Embryonic facial prominence (tissue), 1 donor: ENCODE results near the gene TRIM38.
"Not testable (repeated sequence)": the region's sequence is repeated elsewhere in the genome, so short reads cannot be mapped to it uniquely, and the experiment has no call there.

Experiments used
- DNase-seq: peaks from one replicate; pipeline ENCODE4 v3.0.0-alpha.2; 2016; ENCODE audit errors: extremely low spot score

The TRIM38 gene

GRCh38 chr6:25971187-25971821 lies 8.7 kb downstream of the TRIM38 start:
- no peak for DNase-seq

- DNase-seq, result no peak
Observed at GRCh38 chr6:25972128-25972527, 9.5 kb downstream of the TRIM38 start.

DNA sequence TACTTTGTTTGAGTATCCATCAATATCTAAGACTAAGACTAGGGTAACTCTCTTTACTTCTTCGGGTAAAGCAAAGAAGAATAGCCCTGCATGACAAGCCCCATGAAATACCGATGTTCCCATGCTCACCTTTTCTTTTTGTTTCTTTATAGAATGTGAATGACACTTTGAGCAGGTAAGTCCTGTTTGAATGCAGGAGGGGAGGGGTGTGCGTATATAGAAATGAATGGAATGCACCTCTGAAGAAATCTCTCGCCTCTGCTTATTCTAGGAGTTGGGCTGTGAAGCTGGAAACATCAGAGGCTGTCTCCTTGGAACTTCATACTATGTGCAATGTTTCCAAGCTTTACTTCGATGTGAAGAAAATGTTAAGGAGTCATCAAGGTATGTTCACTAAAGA lies 10.3 kb downstream of the TRIM38 start:
- no peak for DNase-seq

DNA sequence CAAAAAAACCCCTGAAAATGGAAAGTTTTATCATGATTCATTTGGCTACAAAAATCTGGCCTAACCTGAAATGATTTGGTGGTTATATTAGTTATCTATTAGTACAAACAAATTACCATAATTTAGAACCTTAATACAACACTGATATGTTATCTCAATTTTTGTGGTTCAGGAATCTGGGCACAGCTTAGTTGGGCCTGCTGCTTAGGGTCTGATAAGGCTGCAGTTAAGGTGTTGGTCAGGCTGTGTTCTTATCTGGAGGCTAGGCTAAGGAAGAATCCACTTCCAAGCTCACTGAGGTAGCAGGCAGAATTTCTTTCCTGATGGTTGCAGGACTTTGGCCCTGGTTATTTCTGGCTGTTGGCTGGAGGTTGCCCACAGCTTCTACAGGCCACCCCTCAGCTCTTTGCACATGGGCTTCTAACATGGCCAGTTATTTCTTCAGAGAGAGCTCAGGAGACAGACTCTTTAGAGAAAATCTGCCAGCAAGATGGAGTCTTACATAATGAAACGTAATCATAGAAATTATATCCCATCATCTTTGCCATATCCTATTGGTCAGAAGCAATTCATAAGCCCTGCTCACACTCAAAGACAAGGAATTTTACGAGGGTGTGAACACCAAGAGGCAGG lies 11.4 kb downstream of the TRIM38 start:
- DNase-seq, result no peak

- DNase-seq, result no peak
Observed at GRCh38 chr6:25975923-25976560, 13.4 kb downstream of the TRIM38 start.

GRCh38 chr6:25980935-25981334 lies 18.3 kb downstream of the TRIM38 start:
- no peak for DNase-seq

- no peak for DNase-seq
Observed at GRCh38 chr6:25981568-25982263, 19.1 kb downstream of the TRIM38 start.

GRCh38 chr6:25984265-25984664 lies 21.7 kb downstream of the TRIM38 start:
- DNase-seq, result no peak

DNA sequence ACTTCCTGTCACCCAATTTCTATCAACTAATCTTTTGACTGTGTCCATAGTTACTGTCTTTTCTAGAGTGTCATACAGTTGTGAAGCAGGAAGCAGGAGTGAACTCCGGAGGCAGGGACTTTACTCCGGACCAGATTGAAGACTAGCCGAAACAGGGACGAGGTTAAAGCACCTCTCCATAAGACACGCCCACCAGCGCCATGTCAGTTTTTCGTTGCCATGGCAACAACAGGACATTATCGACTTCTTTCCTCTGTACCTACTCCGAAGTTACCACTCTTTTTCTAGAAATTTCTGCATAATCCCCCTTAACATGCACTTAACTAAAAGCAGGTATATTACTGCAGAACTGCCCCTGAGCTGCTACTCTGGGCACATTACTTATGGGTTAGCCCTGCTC lies 25.2 kb downstream of the TRIM38 start:
- no peak for DNase-seq

- no peak for DNase-seq
Observed at GRCh38 chr6:25990172-25990873, 27.7 kb downstream of the TRIM38 start.

DNA sequence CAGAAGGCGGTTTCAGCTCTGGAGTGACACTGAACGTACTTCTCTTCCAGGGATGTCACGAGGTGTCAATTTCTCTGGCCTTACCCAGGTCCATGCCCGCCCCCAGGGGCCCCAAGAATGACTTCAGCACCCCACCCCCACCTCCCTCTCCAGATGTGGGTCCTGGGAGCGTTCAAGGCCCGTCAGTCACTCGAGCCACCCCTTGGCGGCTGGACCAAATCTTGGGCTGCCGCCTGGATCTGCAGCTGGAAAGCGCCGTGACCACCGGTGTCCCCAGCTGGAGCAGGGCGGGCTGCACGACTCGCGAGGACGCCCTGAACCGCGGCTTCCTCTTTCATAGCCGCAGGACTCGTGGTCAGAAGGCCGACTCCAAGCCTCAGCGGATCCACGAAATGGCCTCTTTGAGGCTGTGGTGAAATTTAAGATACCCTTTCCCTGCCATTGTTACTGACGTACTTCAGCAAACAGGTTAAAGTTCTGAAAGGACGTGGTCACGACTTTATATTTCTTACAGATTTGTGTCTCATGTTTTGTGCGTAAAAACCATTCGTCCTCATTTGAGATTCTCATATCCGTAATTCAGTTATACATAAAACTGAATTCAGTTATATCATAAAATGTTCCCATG lies 29.3 kb downstream of the TRIM38 start:
- no peak for DNase-seq

DNA sequence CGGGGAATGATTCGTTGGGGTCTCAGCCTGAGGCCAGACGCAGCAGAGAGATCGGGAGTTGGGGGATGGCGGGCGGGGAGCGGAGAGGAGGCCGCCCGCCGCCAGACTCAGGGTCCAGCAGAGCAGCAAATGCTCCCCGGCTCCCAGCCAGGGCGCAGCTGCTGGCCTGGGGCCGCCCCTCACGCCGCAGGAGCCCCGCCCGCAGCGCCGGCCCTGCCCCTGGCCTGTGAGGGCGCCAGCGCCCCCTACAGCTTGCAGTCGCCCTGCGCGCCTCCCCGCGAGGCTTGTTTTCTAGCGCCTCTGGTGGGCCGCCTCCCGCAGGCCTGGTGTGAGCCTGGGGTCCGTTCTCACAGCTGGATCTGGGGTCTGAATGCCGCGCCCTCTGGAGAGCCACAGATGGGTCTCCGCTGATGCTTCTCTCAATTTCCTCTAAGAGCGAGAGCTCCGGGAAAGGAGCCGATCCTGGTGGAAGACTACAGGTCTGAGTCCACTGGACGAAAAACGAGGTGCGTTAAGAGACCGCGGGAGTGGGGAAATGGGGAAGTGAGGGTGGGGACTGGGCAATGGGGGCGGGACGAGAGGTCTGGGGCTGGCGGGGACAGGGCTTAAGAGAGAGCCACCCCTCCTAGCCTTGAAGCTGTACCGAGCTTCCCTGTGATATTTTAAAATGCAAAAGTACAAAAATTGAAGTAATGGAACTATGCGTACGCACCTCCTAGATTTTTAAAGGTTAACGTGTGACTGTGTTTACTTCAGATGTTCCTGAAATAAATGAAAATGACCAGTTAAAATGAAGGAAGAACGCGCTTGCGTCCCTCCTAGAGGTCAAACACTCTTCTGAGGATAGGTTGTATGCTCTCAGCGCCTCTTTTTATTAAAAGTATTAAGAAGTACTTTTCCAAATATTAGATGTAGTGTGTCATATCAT lies 30.1 kb downstream of the TRIM38 start:
- DNase-seq, result peak; percentile 69

GRCh38 chr6:25993341-25993684 lies 30.7 kb downstream of the TRIM38 start:
- DNase-seq, result not testable (repeated sequence)

GRCh38 chr6:25995507-25995906 lies 32.9 kb downstream of the TRIM38 start:
- no peak for DNase-seq

DNA sequence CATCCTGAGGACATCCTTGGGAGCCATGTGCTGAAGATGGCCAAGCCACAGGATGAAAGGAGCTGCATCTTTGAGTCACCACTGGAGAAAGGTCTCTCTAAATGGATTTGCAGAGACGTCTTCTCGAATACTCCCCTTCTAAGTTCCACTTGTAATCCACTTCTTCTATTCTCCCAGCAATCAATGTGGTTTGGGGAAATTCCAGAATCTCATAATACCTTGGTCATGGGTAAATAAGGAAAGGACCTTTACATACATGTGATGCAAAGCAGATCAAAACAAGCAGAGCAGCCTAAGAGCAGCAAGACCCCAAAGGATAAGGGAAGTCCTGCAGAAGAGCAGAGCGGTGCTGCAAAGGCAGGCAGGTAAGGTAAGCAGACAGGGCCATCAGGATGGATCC lies 35.3 kb downstream of the TRIM38 start:
- no peak for DNase-seq

DNA sequence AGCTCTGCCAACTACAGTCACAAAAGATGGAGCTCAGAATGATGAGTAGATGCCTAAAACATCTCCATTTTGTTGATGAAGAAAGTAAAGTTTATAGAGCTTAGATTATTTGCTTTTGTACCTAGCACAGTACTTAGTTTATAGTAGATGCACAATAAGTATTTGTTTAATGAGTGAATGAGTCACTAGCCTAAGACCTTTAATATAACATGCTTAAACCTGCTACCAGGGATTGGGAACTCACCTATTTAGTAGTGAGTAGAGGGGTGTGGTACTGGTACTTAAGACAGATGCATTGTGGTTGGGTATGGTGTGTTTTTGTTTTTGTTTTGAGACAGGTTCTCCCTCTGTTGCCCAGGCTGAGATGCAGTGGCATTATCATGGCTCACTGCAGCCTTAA lies 35.8 kb downstream of the TRIM38 start:
- no peak for DNase-seq

DNA sequence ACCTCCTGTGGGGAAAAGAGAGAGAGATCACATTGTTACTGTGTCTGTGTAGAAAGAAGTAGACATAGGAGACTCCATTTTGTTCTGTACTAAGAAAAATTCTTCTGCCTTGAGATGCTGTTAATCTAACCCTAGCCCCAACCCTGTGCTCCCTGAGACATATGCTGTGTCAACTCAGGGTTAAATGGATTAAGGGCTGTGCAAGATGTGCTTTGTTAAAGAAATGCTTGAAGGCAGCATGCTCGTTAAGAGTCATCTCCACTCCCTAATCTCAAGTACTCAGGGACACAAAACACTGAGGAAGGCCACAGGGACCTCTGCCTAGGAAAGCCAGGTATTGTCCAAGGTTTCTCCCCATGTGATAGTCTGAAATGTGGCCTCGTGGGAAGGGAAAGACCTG lies 36.6 kb downstream of the TRIM38 start:
- DNase-seq, result not testable (repeated sequence)

GRCh38 chr6:26000366-26001144 lies 38.0 kb downstream of the TRIM38 start:
- DNase-seq, result no peak

- DNase-seq, result no peak
Observed at GRCh38 chr6:26003102-26003694, 40.6 kb downstream of the TRIM38 start.
